ENCODE data around the gene THSD4.

DNA sequence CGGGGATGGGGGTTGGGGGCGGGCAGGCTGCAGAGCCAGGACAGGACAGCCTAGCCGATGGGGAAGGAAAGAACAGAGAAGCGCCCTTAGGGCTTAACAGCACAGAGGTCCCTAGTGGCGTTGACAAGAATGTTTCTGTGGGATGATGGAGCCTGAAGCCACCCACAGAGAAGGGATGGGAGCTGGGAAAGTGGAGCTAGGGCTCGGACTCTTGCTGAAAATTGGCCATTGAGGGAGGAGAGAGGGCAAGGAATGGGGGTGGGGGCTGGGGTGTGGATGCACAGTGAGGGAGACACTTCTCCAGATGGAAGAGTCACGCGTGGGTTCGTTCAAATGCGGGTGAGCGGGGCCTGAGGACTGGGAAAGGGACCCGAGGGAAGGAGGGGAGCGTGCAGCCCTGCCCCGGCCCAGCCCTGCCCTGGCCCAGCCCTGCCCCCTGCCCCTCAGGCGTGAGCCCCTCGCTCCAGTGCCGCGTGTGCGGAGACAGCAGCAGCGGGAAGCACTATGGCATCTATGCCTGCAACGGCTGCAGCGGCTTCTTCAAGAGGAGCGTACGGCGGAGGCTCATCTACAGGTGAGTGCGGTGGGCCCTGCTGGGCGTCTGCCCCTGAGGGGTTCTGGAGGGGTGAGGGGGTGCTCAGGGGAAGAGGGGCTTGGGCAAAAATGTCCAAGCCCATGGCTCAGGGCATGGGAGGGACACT is 695.9 kb downstream of the THSD4 start:
- TF ChIP-seq, protein P1, sequence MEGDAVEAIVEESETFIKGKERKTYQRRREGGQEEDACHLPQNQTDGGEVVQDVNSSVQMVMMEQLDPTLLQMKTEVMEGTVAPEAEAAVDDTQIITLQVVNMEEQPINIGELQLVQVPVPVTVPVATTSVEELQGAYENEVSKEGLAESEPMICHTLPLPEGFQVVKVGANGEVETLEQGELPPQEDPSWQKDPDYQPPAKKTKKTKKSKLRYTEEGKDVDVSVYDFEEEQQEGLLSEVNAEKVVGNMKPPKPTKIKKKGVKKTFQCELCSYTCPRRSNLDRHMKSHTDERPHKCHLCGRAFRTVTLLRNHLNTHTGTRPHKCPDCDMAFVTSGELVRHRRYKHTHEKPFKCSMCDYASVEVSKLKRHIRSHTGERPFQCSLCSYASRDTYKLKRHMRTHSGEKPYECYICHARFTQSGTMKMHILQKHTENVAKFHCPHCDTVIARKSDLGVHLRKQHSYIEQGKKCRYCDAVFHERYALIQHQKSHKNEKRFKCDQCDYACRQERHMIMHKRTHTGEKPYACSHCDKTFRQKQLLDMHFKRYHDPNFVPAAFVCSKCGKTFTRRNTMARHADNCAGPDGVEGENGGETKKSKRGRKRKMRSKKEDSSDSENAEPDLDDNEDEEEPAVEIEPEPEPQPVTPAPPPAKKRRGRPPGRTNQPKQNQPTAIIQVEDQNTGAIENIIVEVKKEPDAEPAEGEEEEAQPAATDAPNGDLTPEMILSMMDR (IDR thresholded peaks at IDR 0.05), result no peak
- no peak for TF ChIP-seq POLR2A (IDR thresholded peaks at IDR 0.05)
- TF ChIP-seq EP300 (IDR thresholded peaks at IDR 0.05), result no peak

All from suprapubic skin (tissue), 3 donors.